Naive B cell (primary cell): ENCODE results near the gene ZBTB20. TPM values are rescaled to one million over a fixed set of nuclear protein-coding genes. Genes with fewer than 3 reads are reported as not detected.

ENCODE experiments used
- ATAC-seq, 2 donors: fragments of 150-1000 bp; cut with Tn5 transposase; 2 replicates each; pipeline ENCODE4 v1.10.0; 2021; ENCODE audit warnings: low read depth in 2 of 2, mild to moderate bottlenecking in 2 of 2, moderate library complexity in 2 of 2
- DNase-seq: peaks from one replicate; pipeline ENCODE4 v3.0.0; 2022
- H3K27ac Mint-ChIP-seq, 6 donors: one replicate each; pipeline ENCODE4 v1.8.0; 2020 to 2022; ENCODE audit warnings: mild to moderate bottlenecking in 6 of 6, mixed read lengths in 6 of 6, moderate library complexity in 5 of 6, inconsistent platforms in 2 of 6
- H3K27me3 Mint-ChIP-seq, 3 donors: one replicate each; pipeline ENCODE4 v1.8.0; 2021 to 2022; ENCODE audit warnings: mixed read lengths in 3 of 3, mild to moderate bottlenecking in 1 of 3
- H3K36me3 Mint-ChIP-seq, 2 donors: one replicate each; pipeline ENCODE4 v1.8.0; 2020 to 2022; ENCODE audit warnings: mixed read lengths in 2 of 2, inconsistent platforms in 1 of 2, mild to moderate bottlenecking in 1 of 2
- H3K4me1 Mint-ChIP-seq, 3 donors: one replicate each; pipeline ENCODE4 v1.8.0; 2020 to 2022; ENCODE audit warnings: mixed read lengths in 3 of 3, inconsistent platforms in 1 of 3, mild to moderate bottlenecking in 1 of 3, moderate library complexity in 1 of 3
- H3K4me3 Mint-ChIP-seq, 8 donors: one replicate each; pipeline ENCODE4 v1.8.0; 2020 to 2022; ENCODE audit warnings: mild to moderate bottlenecking in 8 of 8, mixed read lengths in 8 of 8, moderate library complexity in 8 of 8, inconsistent platforms in 2 of 8
- H3K9me3 Mint-ChIP-seq, 7 donors: one replicate each; pipeline ENCODE4 v1.8.0; 2020 to 2022; ENCODE audit warnings: mixed read lengths in 7 of 7, mild to moderate bottlenecking in 5 of 7, inconsistent platforms in 2 of 7, moderate library complexity in 1 of 7
- polyA plus RNA-seq, 6 donors: library from polyadenylated mRNA; unstranded; fragments of 300-500 nt; fragmentation: Illumina TruSeq; gene quantifications; one replicate each; pipeline ENCODE4 v1.2.3, GENCODE V29; 2021; ENCODE audit warnings: low read depth in 6 of 6

Gene ZBTB20
- polyA plus RNA-seq, 6 donors from 2014 or later: 20.4 to 38.5 (median 34.6) TPM

DNA sequence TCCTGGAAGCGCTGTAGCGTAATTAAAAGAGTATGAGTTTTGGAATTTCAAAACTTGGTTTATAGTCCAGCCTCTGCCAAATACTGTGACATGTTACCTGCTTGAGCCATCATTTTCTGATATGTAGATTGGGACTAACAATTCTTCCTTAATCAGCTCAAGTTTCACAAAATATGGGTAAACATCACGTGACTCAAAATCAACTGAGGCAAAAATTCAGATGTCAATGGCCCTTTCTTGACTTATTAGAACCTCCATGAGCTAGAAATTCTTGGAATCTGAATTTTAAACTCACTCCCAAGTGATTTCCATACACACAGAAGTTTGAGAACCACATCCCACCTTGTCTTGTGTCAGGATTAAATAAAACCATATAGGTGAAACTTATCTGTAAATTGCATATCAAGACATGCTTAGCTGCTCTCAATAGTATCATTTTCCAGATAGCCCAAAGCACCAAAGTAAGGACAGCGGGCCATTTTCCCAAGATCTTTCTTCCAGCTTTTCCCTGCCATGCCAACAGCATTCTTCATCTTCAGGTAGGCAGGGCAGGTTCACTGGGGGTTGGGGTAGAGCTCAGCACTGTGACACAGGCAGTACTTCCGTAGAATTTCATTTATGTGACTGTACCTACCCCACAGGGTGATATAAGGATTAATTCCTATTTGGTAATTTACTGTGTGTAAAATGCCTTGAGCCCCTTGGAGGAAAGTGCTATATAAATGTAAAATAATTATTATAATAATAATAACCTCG, 474.2 kb downstream of the ZBTB20 start:
- DNase-seq (no peak), ATAC-seq (no peak)
- no peaks in the 10 kb centered on the region for H3K9me3 Mint-ChIP-seq
- H3K36me3 Mint-ChIP-seq: peaks cover 3 to 6% of the 10 kb centered on the region in 2 donors
- no peak overlapping the region for H3K27ac Mint-ChIP-seq
- H3K4me1 Mint-ChIP-seq: peaks cover 0 to 4% (median 0%) of the 10 kb centered on the region in 3 donors
- H3K27me3 Mint-ChIP-seq: no peaks in the 10 kb centered on the region
- H3K4me3 Mint-ChIP-seq: no peak overlapping the region

DNA sequence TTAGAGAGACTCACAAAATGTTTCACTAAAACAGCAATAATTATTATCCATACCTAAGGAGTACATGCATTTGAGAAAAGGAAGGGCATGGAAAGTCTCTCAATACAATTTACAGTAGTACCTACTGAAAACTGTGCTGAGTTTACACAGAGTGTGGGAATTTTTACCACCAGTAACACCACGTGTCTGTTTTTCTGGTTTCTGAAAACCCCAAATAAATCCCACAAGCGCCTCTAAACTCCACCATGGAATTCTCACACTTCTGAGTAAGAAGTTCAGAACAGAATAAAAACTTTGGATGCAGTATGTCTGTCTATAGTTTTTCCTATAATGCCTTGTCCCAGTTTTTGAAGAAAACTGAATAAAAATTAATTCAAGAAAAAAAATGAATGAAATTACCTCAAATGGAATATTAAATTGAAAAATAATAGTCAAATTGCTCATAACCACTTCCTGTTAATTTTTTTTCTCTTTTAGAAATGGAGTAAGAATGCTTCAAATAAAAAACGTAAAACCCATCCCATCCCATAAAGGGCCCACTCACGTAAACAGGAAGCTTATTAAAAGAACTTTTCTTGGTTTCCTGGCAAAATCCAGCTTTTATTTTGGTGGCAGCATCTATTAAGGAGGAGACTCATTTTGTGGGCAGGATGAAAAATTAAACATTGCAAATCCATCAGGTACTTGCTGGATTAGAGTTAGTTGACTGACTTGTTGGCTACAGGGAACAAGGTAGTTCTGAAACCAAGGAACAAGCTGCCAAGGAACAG, 475.2 kb downstream of the ZBTB20 start:
- ATAC-seq (no peak), DNase-seq (no peak)
- Mint-ChIP-seq H3K27me3 (no peaks in the 10 kb centered on the region), H3K36me3 (peaks cover 3 to 6% of the 10 kb centered on the region in 2 donors), H3K9me3 (no peaks in the 10 kb centered on the region), H3K27ac (peak overlapping the region in 1 of 6 donors; percentile 30), H3K4me3 (no peak overlapping the region), H3K4me1 (peaks cover 0 to 4% (median 0%) of the 10 kb centered on the region in 3 donors)

- Mint-ChIP-seq H3K27ac (no peak overlapping the region), H3K4me3 (no peak overlapping the region), H3K27me3 (no peaks in the 10 kb centered on the region), H3K4me1 (peaks cover 0 to 4% (median 0%) of the 10 kb centered on the region in 3 donors), H3K36me3 (peaks cover 9 to 20% of the 10 kb centered on the region in 2 donors), H3K9me3 (peaks cover 0 to 7% (median under 1%) of the 10 kb centered on the region in 7 donors)
- no peak for DNase-seq
- no peak for ATAC-seq
Measured at GRCh38 chr3:114669614-114670013, 477.5 kb downstream of the ZBTB20 start.

- H3K9me3 Mint-ChIP-seq: peaks cover 0 to 15% (median 9%) of the 10 kb centered on the region in 7 donors
- no peak for ATAC-seq
- peaks cover 0 to 4% (median 0%) of the 10 kb centered on the region in 3 donors for H3K4me1 Mint-ChIP-seq
- H3K4me3 Mint-ChIP-seq: no peak overlapping the region
- no peak for DNase-seq
- no peak overlapping the region for H3K27ac Mint-ChIP-seq
- H3K27me3 Mint-ChIP-seq: no peaks in the 10 kb centered on the region
- H3K36me3 Mint-ChIP-seq: peaks cover 16 to 28% of the 10 kb centered on the region in 2 donors
Measured at GRCh38 chr3:114668099-114668498, 479.0 kb downstream of the ZBTB20 start.

- H3K4me1 Mint-ChIP-seq: peaks cover 0 to 4% (median 0%) of the 10 kb centered on the region in 3 donors
- ATAC-seq (no peak), DNase-seq (no peak)
- no peak overlapping the region for H3K27ac Mint-ChIP-seq
- H3K36me3 Mint-ChIP-seq: peaks cover 14 to 28% of the 10 kb centered on the region in 2 donors
- peaks cover 0 to 15% (median 12%) of the 10 kb centered on the region in 7 donors for H3K9me3 Mint-ChIP-seq
- H3K27me3 Mint-ChIP-seq: no peaks in the 10 kb centered on the region
- H3K4me3 Mint-ChIP-seq: no peak overlapping the region
Measured at GRCh38 chr3:114666623-114667022, 480.5 kb downstream of the ZBTB20 start.

GRCh38 chr3:114664006-114664405, 483.1 kb downstream of the ZBTB20 start:
- Mint-ChIP-seq H3K27ac (no peak overlapping the region), H3K4me3 (no peak overlapping the region), H3K9me3 (peaks cover 0 to 15% (median 12%) of the 10 kb centered on the region in 7 donors), H3K36me3 (peaks cover 9 to 28% of the 10 kb centered on the region in 2 donors), H3K4me1 (peaks cover 4 to 6% (median 5%) of the 10 kb centered on the region in 3 donors), H3K27me3 (no peaks in the 10 kb centered on the region)
- no peak for DNase-seq
- no peak for ATAC-seq

GRCh38 chr3:114660808-114661207, 486.3 kb downstream of the ZBTB20 start:
- Mint-ChIP-seq H3K27me3 (no peaks in the 10 kb centered on the region), H3K36me3 (peaks cover 16 to 19% of the 10 kb centered on the region in 2 donors), H3K9me3 (peaks cover 0 to 14% (median 12%) of the 10 kb centered on the region in 7 donors), H3K4me1 (peaks cover 0 to 11% (median 6%) of the 10 kb centered on the region in 3 donors), H3K4me3 (no peak overlapping the region), H3K27ac (no peak overlapping the region)
- DNase-seq: no peak
- ATAC-seq: no peak

- no peak overlapping the region for H3K27ac Mint-ChIP-seq
- DNase-seq: no peak
- H3K36me3 Mint-ChIP-seq: peaks cover 14 to 16% of the 10 kb centered on the region in 2 donors
- ATAC-seq: no peak
- H3K4me1 Mint-ChIP-seq: peaks cover 0 to 11% (median 6%) of the 10 kb centered on the region in 3 donors
- H3K4me3 Mint-ChIP-seq: no peak overlapping the region
- peaks cover 0 to 14% (median 9%) of the 10 kb centered on the region in 7 donors for H3K9me3 Mint-ChIP-seq
- no peaks in the 10 kb centered on the region for H3K27me3 Mint-ChIP-seq
Measured at GRCh38 chr3:114660124-114660523, 487.0 kb downstream of the ZBTB20 start.

- Mint-ChIP-seq H3K9me3 (peaks cover 0 to 9% (median 6%) of the 10 kb centered on the region in 7 donors), H3K4me3 (peak overlapping the region in 1 of 8 donors; percentile 19), H3K4me1 (peaks cover 0 to 11% (median 6%) of the 10 kb centered on the region in 3 donors), H3K27me3 (no peaks in the 10 kb centered on the region), H3K36me3 (peaks cover 6 to 11% of the 10 kb centered on the region in 2 donors), H3K27ac (peak overlapping the region in 3 of 6 donors; percentile 6 to 28 (median 6))
- peak; percentile 14 to 63 for ATAC-seq
- no peak for DNase-seq
Measured at GRCh38 chr3:114659109-114660061, 487.7 kb downstream of the ZBTB20 start.

DNA sequence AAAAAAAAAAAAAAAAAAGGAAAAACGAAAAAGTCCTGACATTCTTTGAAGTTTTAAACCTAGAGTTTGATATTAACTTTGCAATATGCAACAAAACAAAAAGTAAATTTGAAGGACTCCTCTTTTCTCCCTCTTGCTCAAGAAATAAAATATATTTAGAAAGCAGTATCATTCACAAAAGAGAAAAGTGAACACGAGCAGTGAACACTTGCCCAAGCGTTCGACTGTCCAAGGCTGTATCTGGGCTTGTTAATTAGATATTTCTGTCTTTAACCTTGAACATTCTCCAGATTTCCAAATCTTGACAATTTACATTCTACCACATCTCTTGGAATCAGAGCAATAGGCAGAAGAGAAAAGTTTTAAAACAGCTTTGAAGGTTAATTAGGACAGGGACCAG, 495.5 kb downstream of the ZBTB20 start:
- Mint-ChIP-seq H3K9me3 (peaks cover 0 to 3% (median 0%) of the 10 kb centered on the region in 7 donors), H3K27ac (no peak overlapping the region), H3K4me1 (peaks cover 0 to 8% (median 7%) of the 10 kb centered on the region in 3 donors), H3K36me3 (peaks cover 0 to 4% of the 10 kb centered on the region in 2 donors), H3K27me3 (no peaks in the 10 kb centered on the region), H3K4me3 (no peak overlapping the region)
- ATAC-seq: no peak
- DNase-seq: no peak

GRCh38 chr3:114650808-114651207, 496.3 kb downstream of the ZBTB20 start:
- no peak overlapping the region for H3K27ac Mint-ChIP-seq
- H3K4me1 Mint-ChIP-seq: peaks cover 0 to 8% (median 7%) of the 10 kb centered on the region in 3 donors
- no peak for DNase-seq
- no peak overlapping the region for H3K4me3 Mint-ChIP-seq
- ATAC-seq: no peak
- peaks cover 0 to 3% (median 0%) of the 10 kb centered on the region in 7 donors for H3K9me3 Mint-ChIP-seq
- no peaks in the 10 kb centered on the region for H3K27me3 Mint-ChIP-seq
- H3K36me3 Mint-ChIP-seq: peaks cover 0 to 4% of the 10 kb centered on the region in 2 donors

DNA sequence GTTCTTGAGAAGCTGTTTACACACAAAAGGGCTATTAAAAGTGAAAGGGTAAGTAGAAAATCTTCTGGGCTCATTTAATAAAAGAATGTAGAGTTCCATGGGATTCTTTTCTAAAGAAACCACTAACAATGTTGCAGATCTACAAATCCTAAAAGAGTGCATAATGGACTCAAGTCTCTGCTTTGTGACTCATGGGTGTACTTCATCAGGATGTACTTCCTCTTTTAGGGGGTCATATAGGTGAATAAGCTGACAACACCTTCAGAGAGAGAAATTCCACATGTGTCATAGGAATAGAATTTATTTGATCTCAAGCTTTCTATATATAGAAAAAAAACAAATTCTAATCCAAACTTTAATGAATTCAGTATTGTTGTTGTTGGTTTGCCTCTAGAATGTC, 497.8 kb downstream of the ZBTB20 start:
- H3K27me3 Mint-ChIP-seq: no peaks in the 10 kb centered on the region
- H3K4me1 Mint-ChIP-seq: peaks cover 0 to 8% (median 7%) of the 10 kb centered on the region in 3 donors
- ATAC-seq (peak in 1 of 2 donors; percentile 39), DNase-seq (no peak)
- peaks cover 0 to 3% (median 0%) of the 10 kb centered on the region in 7 donors for H3K9me3 Mint-ChIP-seq
- H3K36me3 Mint-ChIP-seq: peaks cover 0 to 7% of the 10 kb centered on the region in 2 donors
- H3K27ac Mint-ChIP-seq: peak overlapping the region in 1 of 6 donors; percentile 10
- no peak overlapping the region for H3K4me3 Mint-ChIP-seq
